Loucy (cell line): ENCODE data around the gene PAK5.

Source experiments
- H2AFZ ChIP-seq: fragments of 200-600 bp; sonication (generic); 2 replicates; pipeline ENCODE4 v1.6.0; 2016; ENCODE audit warnings: antibody characterized with exemption, mild to moderate bottlenecking, low read length, moderate library complexity
- H3F3A ChIP-seq: fragments of 200-600 bp; 2 replicates; pipeline ENCODE4 v1.6.0; 2016; ENCODE audit warnings: antibody characterized with exemption, low read depth, mild to moderate bottlenecking
- H3K27me3 ChIP-seq: fragments of 200-600 bp; sonication (generic); 2 replicates; pipeline ENCODE4 v1.6.1; 2014; ENCODE audit warnings: low read length, mild to moderate bottlenecking; ENCODE audit not compliant: insufficient read depth, poor library complexity, severe bottlenecking
- H3K36me3 ChIP-seq: fragments of 200-600 bp; sonication (generic); 2 replicates; pipeline ENCODE4 v1.6.1; 2016; ENCODE audit warnings: low read length; ENCODE audit not compliant: insufficient read depth
- H3K4me1 ChIP-seq: fragments of 200-600 bp; sonication (generic); 2 replicates; pipeline ENCODE4 v1.5.1; 2014; ENCODE audit warnings: low read length, mild to moderate bottlenecking; ENCODE audit not compliant: insufficient read depth, poor library complexity, severe bottlenecking
- H3K4me2 ChIP-seq: fragments of 200-600 bp; sonication (generic); 2 replicates; pipeline ENCODE4 v1.6.0; 2014; ENCODE audit warnings: antibody characterized with exemption, low read length, low read depth, mild to moderate bottlenecking; ENCODE audit not compliant: poor library complexity, severe bottlenecking
- H3K4me3 ChIP-seq: fragments of 200-600 bp; sonication (generic); 2 replicates; pipeline ENCODE4 v1.5.1; 2014; ENCODE audit warnings: low read length, mild to moderate bottlenecking, mixed read lengths; ENCODE audit not compliant: poor library complexity, severe bottlenecking
- H3K79me2 ChIP-seq: fragments of 200-600 bp; sonication (generic); 2 replicates; pipeline ENCODE4 v1.6.1; 2014; ENCODE audit warnings: low read length; ENCODE audit not compliant: insufficient read depth
- H3K9ac ChIP-seq: fragments of 200-600 bp; sonication (generic); 2 replicates; pipeline ENCODE4 v1.6.0; 2014; ENCODE audit warnings: mild to moderate bottlenecking, low read depth, low read length, moderate library complexity; ENCODE audit not compliant: poor library complexity, severe bottlenecking
- H3K9me2 ChIP-seq: fragments of 200-600 bp; sonication (generic); replicated peaks from 2 replicates; pipeline ENCODE4 v1.6.1; 2016; ENCODE audit warnings: low read depth, low read length, mixed read lengths
- H3K9me3 ChIP-seq: fragments of 200-600 bp; sonication (generic); 2 replicates; pipeline ENCODE4 v1.6.1; 2014; ENCODE audit warnings: mild to moderate bottlenecking, antibody characterized with exemption, low read length, low read depth; ENCODE audit not compliant: insufficient read depth
- H4K20me1 ChIP-seq: fragments of 200-600 bp; sonication (generic); 2 replicates; pipeline ENCODE4 v1.6.0; 2014; ENCODE audit warnings: antibody characterized with exemption, low read length, mild to moderate bottlenecking; ENCODE audit not compliant: insufficient read depth, poor library complexity, severe bottlenecking
- CTCF ChIP-seq: fragments of 200-600 bp; sonication (generic); conservative IDR thresholded peaks from 2 replicates; pipeline ENCODE4 v1.5.1; 2014; ENCODE audit warnings: mild to moderate bottlenecking, antibody characterized with exemption, low read length
- EZH2phosphoT487 ChIP-seq: fragments of 200-600 bp; IDR thresholded peaks from 2 replicates; pipeline ENCODE4 v1.6.1; 2018; ENCODE audit warnings: antibody characterized with exemption, mild to moderate bottlenecking, moderate library complexity, borderline replicate concordance

The PAK5 gene

GRCh38 chr20:9668381-9668780 is 170.5 kb downstream of the PAK5 start:
- Histone ChIP-seq H3K36me3 (no peaks in the 10 kb centered on the region), H3K79me2 (no peaks in the 10 kb centered on the region), H3K9me2 (no peaks in the 10 kb centered on the region), H3K4me3 (no peak overlapping the region), H3K4me2 (no peak overlapping the region), H4K20me1 (no peaks in the 10 kb centered on the region), H3K9ac (no peak overlapping the region), H3K9me3 (no peaks in the 10 kb centered on the region), H3K4me1 (no peaks in the 10 kb centered on the region), H3F3A (no peaks in the 10 kb centered on the region), H2AFZ (no peak overlapping the region), H3K27me3 (no peaks in the 10 kb centered on the region)
- TF ChIP-seq EZH2phosphoT487 (no peak), CTCF (no peak)

- TF ChIP-seq EZH2phosphoT487 (no peak), CTCF (no peak)
- H3K27me3 ChIP-seq = no peaks in the 10 kb centered on the region
- H2AFZ ChIP-seq = no peak overlapping the region
- no peaks in the 10 kb centered on the region for H3K4me1 ChIP-seq
- no peaks in the 10 kb centered on the region for H3F3A ChIP-seq
- H3K9me2 ChIP-seq = no peaks in the 10 kb centered on the region
- H3K9me3 ChIP-seq = no peaks in the 10 kb centered on the region
- H3K4me2 ChIP-seq = no peak overlapping the region
- H3K79me2 ChIP-seq = no peaks in the 10 kb centered on the region
- H4K20me1 ChIP-seq = no peaks in the 10 kb centered on the region
- no peak overlapping the region for H3K4me3 ChIP-seq
- no peak overlapping the region for H3K9ac ChIP-seq
- no peaks in the 10 kb centered on the region for H3K36me3 ChIP-seq
These were observed 175.5 kb downstream of the PAK5 start for GRCh38 chr20:9663423-9663822.

GRCh38 chr20:9660236-9660868 is 178.5 kb downstream of the PAK5 start:
- Histone ChIP-seq H3K9me3 (no peaks in the 10 kb centered on the region), H3K9me2 (no peaks in the 10 kb centered on the region), H3K27me3 (no peaks in the 10 kb centered on the region), H3K79me2 (no peaks in the 10 kb centered on the region), H3K9ac (no peak overlapping the region), H3K36me3 (no peaks in the 10 kb centered on the region), H2AFZ (no peak overlapping the region), H3F3A (no peaks in the 10 kb centered on the region), H3K4me3 (no peak overlapping the region), H4K20me1 (no peaks in the 10 kb centered on the region), H3K4me2 (no peak overlapping the region), H3K4me1 (no peaks in the 10 kb centered on the region)
- no peak for TF ChIP-seq CTCF
- no peak for TF ChIP-seq EZH2phosphoT487
